Activated CD8-positive, alpha-beta T cell treated with anti-CD3 and anti-CD28 coated beads for 36 hours (primary cell): ENCODE results near the gene MOB4. TPM values are rescaled to one million over a fixed set of nuclear protein-coding genes. Genes with fewer than 3 reads are reported as not detected.
"Not testable (repeated sequence)": the region's sequence is repeated elsewhere in the genome, so short reads cannot be mapped to it uniquely, and the experiment has no call there.

Experiments used
- ATAC-seq: fragments of 200-7000 bp; cut with Tn5 transposase; one replicate; pipeline ENCODE4 v1.10.0; 2021; ENCODE audit warnings: mild to moderate bottlenecking, moderate library complexity
- CTCF ChIA-PET: fragments of 350-600 bp; sonication (Branson Sonifier 250); formaldehyde crosslinking; loops from one replicate; lab custom pipeline; 2021; ENCODE audit warnings: antibody characterized with exemption; lab: Charles Lee
- POLR2A ChIA-PET: fragments of 350-600 bp; sonication (Branson Sonifier 250); formaldehyde crosslinking; loops from one replicate; lab custom pipeline; 2021; ENCODE audit warnings: antibody characterized with exemption; lab: Charles Lee
- DNase-seq: peaks from one replicate; pipeline ENCODE4 v3.0.0-alpha.2; 2020
- H3K27ac Mint-ChIP-seq: one replicate; pipeline ENCODE4 v1.8.0; 2021; ENCODE audit warnings: mild to moderate bottlenecking, mixed read lengths
- H3K27me3 Mint-ChIP-seq: one replicate; pipeline ENCODE4 v1.8.0; 2021; ENCODE audit warnings: mixed read lengths
- H3K36me3 Mint-ChIP-seq: one replicate; pipeline ENCODE4 v1.8.0; 2021; ENCODE audit warnings: low read depth, mixed read lengths
- H3K4me1 Mint-ChIP-seq: one replicate; pipeline ENCODE4 v1.8.0; 2021; ENCODE audit warnings: low read depth, mixed read lengths
- H3K4me3 Mint-ChIP-seq: one replicate; pipeline ENCODE4 v1.8.0; 2021; ENCODE audit warnings: mild to moderate bottlenecking, moderate library complexity, mixed read lengths
- H3K9me3 Mint-ChIP-seq: one replicate; pipeline ENCODE4 v1.8.0; 2021; ENCODE audit warnings: mixed read lengths
- CTCF ChIP-seq: fragments of 200-600 bp; IDR thresholded peaks from one replicate; pipeline ENCODE4 v1.8.0; 2022; ENCODE audit warnings: antibody characterized with exemption, mild to moderate bottlenecking
- intact Hi-C: fragments of 100-400 bp; cut with micrococcal nuclease; formaldehyde crosslinking; loops from one replicate; pipeline ENCODE4 v1.10.0; 2022
- total RNA-seq, 2 experiments: library from RNA; stranded (reverse); gene quantifications; one replicate each; pipeline ENCODE4 v1.2.3, GENCODE V29; 2021

Gene MOB4
- total RNA-seq, result 10 to 100 TPM; 15.1 to 15.9 TPM

GRCh38 chr2:197515739-197516392 lies at the start of gene MOB4:
TSS of gene MOB4 (plus strand) at chr2:197516066. CDS start at chr2:197516087, 21 bp downstream.
- no peak for TF ChIP-seq CTCF
- DNase-seq, result peak; percentile 94
- Mint-ChIP-seq H3K27me3 (no peaks in the 10 kb centered on the region), H3K4me3 (peak within 1 kb of the TSS; percentile 99), H3K9me3 (peaks cover 1% of the 10 kb centered on the region), H3K27ac (peak within 1 kb of the TSS; percentile 92), H3K36me3 (peaks cover 14% of the 10 kb centered on the region), H3K4me1 (peaks cover 33% of the 10 kb centered on the region)
- POLR2A ChIA-PET, result interaction anchor here (0.6 to 3.9 kb wide), 15 partner anchors 8 to 1243 kb away, joined by 3 to 81 read pairs (median 4); partner anchors contain the start of genes COQ10B, HSPD1, HSPE1 and MARS2
- intact Hi-C loops, result loop anchor here (2.0 kb wide), 1 partner anchor 15 kb away; the partner anchor contains the start of gene HSPE1
- ATAC-seq, result peak; percentile 96
- CTCF ChIA-PET, result interaction anchor here (1.0 to 2.9 kb wide), 4 partner anchors 9 to 16 kb away, joined by 3 to 13 read pairs (median 4); partner anchors contain the start of genes HSPD1 and HSPE1

GRCh38 chr2:197472166-197472565 lies 43.7 kb upstream of the MOB4 start:
- Mint-ChIP-seq H3K36me3 (peaks cover 24% of the 10 kb centered on the region), H3K27ac (peak overlapping the region; percentile 78), H3K27me3 (no peaks in the 10 kb centered on the region), H3K4me1 (peaks cover 5% of the 10 kb centered on the region), H3K9me3 (no peaks in the 10 kb centered on the region), H3K4me3 (no peak overlapping the region)
- intact Hi-C loops, result no loop called here
- no peak for TF ChIP-seq CTCF
- DNase-seq (no peak), ATAC-seq (no peak)
- ChIA-PET POLR2A (interaction anchor here (1.0 kb wide), 1 partner anchor 21 kb away, joined by 3 read pairs; no protein-coding TSS in a partner anchor), CTCF (no interaction called here)

GRCh38 chr2:197477797-197478196 lies 38.1 kb upstream of the MOB4 start:
- H3K4me1 Mint-ChIP-seq, result no peaks in the 10 kb centered on the region
- peaks cover 40% of the 10 kb centered on the region for H3K36me3 Mint-ChIP-seq
- no peaks in the 10 kb centered on the region for H3K9me3 Mint-ChIP-seq
- no peak for TF ChIP-seq CTCF
- POLR2A ChIA-PET, result interaction anchor here (1.3 kb wide), 1 partner anchor 27 kb away, joined by 3 read pairs; no protein-coding TSS in a partner anchor
- H3K4me3 Mint-ChIP-seq, result no peak overlapping the region
- H3K27ac Mint-ChIP-seq, result no peak overlapping the region
- DNase-seq (no peak), ATAC-seq (no peak)
- intact Hi-C loops, result no loop called here
- CTCF ChIA-PET, result no interaction called here
- no peaks in the 10 kb centered on the region for H3K27me3 Mint-ChIP-seq

- CTCF ChIA-PET, result no interaction called here
- H3K4me3 Mint-ChIP-seq, result no peak overlapping the region
- intact Hi-C loops, result no loop called here
- POLR2A ChIA-PET, result interaction anchor here (1.2 to 1.8 kb wide), 4 partner anchors 9 to 22 kb away, joined by 4 to 6 read pairs (median 4); no protein-coding TSS in a partner anchor
- DNase-seq (no peak), ATAC-seq (no peak)
- H3K36me3 Mint-ChIP-seq, result peaks cover 50% of the 10 kb centered on the region
- H3K9me3 Mint-ChIP-seq, result peaks cover 17% of the 10 kb centered on the region
- H3K27me3 Mint-ChIP-seq, result no peaks in the 10 kb centered on the region
- no peaks in the 10 kb centered on the region for H3K4me1 Mint-ChIP-seq
- H3K27ac Mint-ChIP-seq, result no peak overlapping the region
- no peak for TF ChIP-seq CTCF
These were observed 35.5 kb upstream of the MOB4 start for GRCh38 chr2:197480165-197481036.

GRCh38 chr2:197484248-197484647 lies 31.6 kb upstream of the MOB4 start:
- POLR2A ChIA-PET, result interaction anchor here (0.7 to 3.1 kb wide), 9 partner anchors 11 to 72 kb away, joined by 3 to 22 read pairs (median 3); partner anchors contain the start of genes COQ10B, HSPD1 and HSPE1
- CTCF ChIA-PET, H3K27me3 Mint-ChIP-seq, H3K27ac Mint-ChIP-seq, intact Hi-C loops, H3K4me3 Mint-ChIP-seq, DNase-seq, ATAC-seq: not testable (repeated sequence)
- peaks cover 19% of the 10 kb centered on the region for H3K4me1 Mint-ChIP-seq
- peaks cover 21% of the 10 kb centered on the region for H3K9me3 Mint-ChIP-seq
- H3K36me3 Mint-ChIP-seq, result peaks cover 63% of the 10 kb centered on the region
